ENCODE measurements around the gene KLF13.

DNA sequence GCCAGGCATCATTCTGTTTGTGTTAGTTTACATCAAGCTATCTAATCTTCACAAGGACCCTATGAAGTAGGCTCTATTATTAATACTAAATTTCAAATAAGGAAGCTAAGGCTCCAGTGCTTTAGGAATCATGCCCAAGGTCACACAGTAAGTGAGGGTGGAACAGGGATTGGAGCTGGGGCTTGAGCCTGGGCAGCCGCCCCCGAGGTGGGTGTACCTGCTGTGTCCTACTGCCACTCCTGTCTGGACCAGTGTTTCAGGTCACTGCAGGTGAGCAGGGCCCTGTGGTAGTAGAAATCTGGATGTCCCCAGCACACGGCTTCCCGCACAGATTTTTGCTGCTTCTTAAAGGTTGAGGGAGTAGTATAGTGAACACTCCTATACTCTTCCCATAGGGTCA, 6.5 kb downstream of the KLF13 start:
- TF ChIP-seq, protein P1, sequence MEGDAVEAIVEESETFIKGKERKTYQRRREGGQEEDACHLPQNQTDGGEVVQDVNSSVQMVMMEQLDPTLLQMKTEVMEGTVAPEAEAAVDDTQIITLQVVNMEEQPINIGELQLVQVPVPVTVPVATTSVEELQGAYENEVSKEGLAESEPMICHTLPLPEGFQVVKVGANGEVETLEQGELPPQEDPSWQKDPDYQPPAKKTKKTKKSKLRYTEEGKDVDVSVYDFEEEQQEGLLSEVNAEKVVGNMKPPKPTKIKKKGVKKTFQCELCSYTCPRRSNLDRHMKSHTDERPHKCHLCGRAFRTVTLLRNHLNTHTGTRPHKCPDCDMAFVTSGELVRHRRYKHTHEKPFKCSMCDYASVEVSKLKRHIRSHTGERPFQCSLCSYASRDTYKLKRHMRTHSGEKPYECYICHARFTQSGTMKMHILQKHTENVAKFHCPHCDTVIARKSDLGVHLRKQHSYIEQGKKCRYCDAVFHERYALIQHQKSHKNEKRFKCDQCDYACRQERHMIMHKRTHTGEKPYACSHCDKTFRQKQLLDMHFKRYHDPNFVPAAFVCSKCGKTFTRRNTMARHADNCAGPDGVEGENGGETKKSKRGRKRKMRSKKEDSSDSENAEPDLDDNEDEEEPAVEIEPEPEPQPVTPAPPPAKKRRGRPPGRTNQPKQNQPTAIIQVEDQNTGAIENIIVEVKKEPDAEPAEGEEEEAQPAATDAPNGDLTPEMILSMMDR (IDR thresholded peaks at IDR 0.05), result no peak
- TF ChIP-seq POLR2A (IDR thresholded peaks at IDR 0.05), result no peak

All from vagina (tissue), 2 donors.